Smooth muscle cell (in vitro differentiated cells): ENCODE results near the gene DENND6A. TPM values are rescaled to one million over a fixed set of nuclear protein-coding genes. Genes with fewer than 3 reads are reported as not detected.

Experiments used
- DNase-seq: peaks from one replicate; lab custom pipeline; 2025; ENCODE audit not compliant: unreplicated experiment; lab: John Stamatoyannopoulos, UW
- H2AFZ ChIP-seq: fragments of 200-600 bp; sonication (generic); 2 replicates; pipeline ENCODE4 v1.6.0; 2016; ENCODE audit warnings: antibody characterized with exemption, low read depth, mild to moderate bottlenecking
- H3F3A ChIP-seq: fragments of 200-600 bp; sonication (generic); 2 replicates; pipeline ENCODE4 v1.6.0; 2017; ENCODE audit warnings: antibody characterized with exemption, low read depth
- H3K27ac ChIP-seq: fragments of 200-600 bp; sonication (generic); 2 replicates; pipeline ENCODE4 v1.5.1; 2016; ENCODE audit warnings: low read depth, mild to moderate bottlenecking
- H3K27me3 ChIP-seq: fragments of 200-600 bp; sonication (generic); 2 replicates; pipeline ENCODE4 v1.6.1; 2016; ENCODE audit warnings: low read depth, mild to moderate bottlenecking
- H3K36me3 ChIP-seq: fragments of 200-600 bp; sonication (generic); 2 replicates; pipeline ENCODE4 v1.5.1; 2016; ENCODE audit warnings: low read depth
- H3K4me1 ChIP-seq: fragments of 200-600 bp; sonication (generic); 2 replicates; pipeline ENCODE4 v1.5.1; 2016; ENCODE audit warnings: low read depth
- H3K4me2 ChIP-seq: fragments of 200-600 bp; sonication (generic); 2 replicates; pipeline ENCODE4 v1.6.0; 2016; ENCODE audit warnings: mild to moderate bottlenecking
- H3K4me3 ChIP-seq: fragments of 200-600 bp; sonication (generic); 2 replicates; pipeline ENCODE4 v1.5.1; 2016; ENCODE audit warnings: mild to moderate bottlenecking
- H3K79me2 ChIP-seq: fragments of 200-600 bp; sonication (generic); 2 replicates; pipeline ENCODE4 v1.6.0; 2016; ENCODE audit warnings: low read depth, mild to moderate bottlenecking
- H3K9ac ChIP-seq: fragments of 200-600 bp; sonication (generic); 2 replicates; pipeline ENCODE4 v1.6.0; 2016; ENCODE audit warnings: low read depth
- H3K9me3 ChIP-seq: fragments of 200-600 bp; sonication (generic); replicated peaks from 2 replicates; pipeline ENCODE4 v1.5.1; 2016; ENCODE audit warnings: low read depth
- H4K20me1 ChIP-seq: fragments of 200-600 bp; sonication (generic); 2 replicates; pipeline ENCODE4 v1.6.0; 2016; ENCODE audit warnings: low read depth
- CTCF ChIP-seq: fragments of 200-600 bp; sonication (generic); IDR thresholded peaks from 2 replicates; pipeline ENCODE4 v1.5.1; 2017; ENCODE audit warnings: borderline replicate concordance, mild to moderate bottlenecking, antibody characterized with exemption; ENCODE audit not compliant: insufficient read depth, poor library complexity, severe bottlenecking
- WGBS: methylation state at CpG from one replicate; pipeline ENCODE4 v1.1.7; 2016; ENCODE audit warnings: low lambda C conversion rate; 5-methylcytosine and 5-hydroxymethylcytosine counted together
- polyA plus RNA-seq: library from polyadenylated mRNA; unstranded; fragments of >200 nt; fragmentation: Nextera tagmentation; extraction: Ambion mirVana; gene quantifications from 2 replicates; pipeline ENCODE4 v1.2.1, GENCODE V29; 2016
- total RNA-seq: library from RNA; depleted of rRNA; stranded (reverse); fragments of >200 nt; gene quantifications from 2 replicates; pipeline ENCODE4 v1.2.3, GENCODE V29; 2014

DENND6A gene
- total and polyA plus RNA-seq, 2 experiments from 2014 or later = 8.4 to 27.1 TPM

- H4K20me1 ChIP-seq = no peaks in the 10 kb centered on the region
- H3K36me3 ChIP-seq = no peaks in the 10 kb centered on the region
- no peaks in the 10 kb centered on the region for H3K9me3 ChIP-seq
- H3K79me2 ChIP-seq = no peaks in the 10 kb centered on the region
- no peak for DNase-seq
- no peak overlapping the region for H3K4me2 ChIP-seq
- H3K27me3 ChIP-seq = no peaks in the 10 kb centered on the region
- no peak overlapping the region for H3K9ac ChIP-seq
- 94% methylated on average over 9 of the region's 9 CpGs for WGBS
- TF ChIP-seq CTCF = no peak
- no peaks in the 10 kb centered on the region for H3F3A ChIP-seq
- no peak overlapping the region for H3K27ac ChIP-seq
- no peaks in the 10 kb centered on the region for H3K4me1 ChIP-seq
- H3K4me3 ChIP-seq = no peak overlapping the region
- no peak overlapping the region for H2AFZ ChIP-seq
Observed at GRCh38 chr3:57700737-57701136, 7.9 kb upstream of the DENND6A start.

GRCh38 chr3:57699591-57699990, 6.7 kb upstream of the DENND6A start:
- Histone ChIP-seq H3K4me1 (no peaks in the 10 kb centered on the region), H3K36me3 (no peaks in the 10 kb centered on the region), H3K9ac (no peak overlapping the region), H3K9me3 (no peaks in the 10 kb centered on the region), H3K27me3 (no peaks in the 10 kb centered on the region), H2AFZ (no peak overlapping the region), H3K4me2 (no peak overlapping the region), H3K27ac (no peak overlapping the region), H3K4me3 (no peak overlapping the region), H3K79me2 (no peaks in the 10 kb centered on the region), H4K20me1 (no peaks in the 10 kb centered on the region), H3F3A (no peaks in the 10 kb centered on the region)
- WGBS = 94% methylated on average over 2 of the region's 2 CpGs
- TF ChIP-seq CTCF = no peak
- DNase-seq = no peak

GRCh38 chr3:57696801-57697321, 4.0 kb upstream of the DENND6A start:
- DNase-seq = no peak
- 89% methylated on average over 3 of the region's 3 CpGs for WGBS

More at GRCh38 chr3:57696801-57697321, 4.0 kb upstream of the DENND6A start:
- Histone ChIP-seq H3F3A (no peaks in the 10 kb centered on the region), H3K36me3 (no peaks in the 10 kb centered on the region), H3K27me3 (no peaks in the 10 kb centered on the region), H2AFZ (no peak overlapping the region), H3K4me2 (no peak overlapping the region), H3K9me3 (no peaks in the 10 kb centered on the region), H3K79me2 (peaks cover 1% of the 10 kb centered on the region), H3K4me3 (no peak overlapping the region), H3K27ac (no peak overlapping the region), H4K20me1 (peaks cover under 1% of the 10 kb centered on the region), H3K4me1 (peaks cover under 1% of the 10 kb centered on the region), H3K9ac (no peak overlapping the region)
- TF ChIP-seq CTCF = no peak
